Measurements from ENCODE around the gene SMOC2. TPM values are rescaled to one million over a fixed set of nuclear protein-coding genes. Genes with fewer than 3 reads are reported as not detected.

Gene SMOC2
- total RNA-seq: 0.14 and 0.22 TPM in 2 replicates

GRCh38 chr6:168440520-168441433, at the start of gene SMOC2:
TSS of gene SMOC2 (plus strand) at chr6:168441184. CDS start at chr6:168441371, 187 bp downstream.

Other genes starting within 250 kb of the SMOC2 start
- 0.29 and 0.88 TPM in 2 replicates for gene DACT2, start 121.4 kb upstream of the SMOC2 start, total RNA-seq